Stimulated activated CD4-positive, alpha-beta T cell treated with anti-CD3 and anti-CD28 coated beads, Interleukin-1b, Interleukin-23, amount 100 ng/mL, for 24 hours (primary cell): ENCODE measurements around the gene CCS.
"Not testable (repeated sequence)": the region's sequence is repeated elsewhere in the genome, so short reads cannot be mapped to it uniquely, and the experiment has no call there.

Experiments used
- DNase-seq, 4 experiments: peaks; one replicate each; pipeline ENCODE4 v3.0.0-alpha.2; 2020; ENCODE audit warnings: low read depth in 4 of 4, low spot score in 1 of 4

CCS gene

GRCh38 chr11:66592457-66593302 lies at the start of gene CCS, which contains the start of gene CCDC87:
TSS of gene CCS (plus strand) at chr11:66593185. CDS start at chr11:66593262, 77 bp downstream.
TSS of gene CCDC87 (minus strand) at chr11:66593063. CDS start at chr11:66593015, 48 bp downstream.
- DNase-seq: peak; percentile 94 to 98 (median 98)

DNA sequence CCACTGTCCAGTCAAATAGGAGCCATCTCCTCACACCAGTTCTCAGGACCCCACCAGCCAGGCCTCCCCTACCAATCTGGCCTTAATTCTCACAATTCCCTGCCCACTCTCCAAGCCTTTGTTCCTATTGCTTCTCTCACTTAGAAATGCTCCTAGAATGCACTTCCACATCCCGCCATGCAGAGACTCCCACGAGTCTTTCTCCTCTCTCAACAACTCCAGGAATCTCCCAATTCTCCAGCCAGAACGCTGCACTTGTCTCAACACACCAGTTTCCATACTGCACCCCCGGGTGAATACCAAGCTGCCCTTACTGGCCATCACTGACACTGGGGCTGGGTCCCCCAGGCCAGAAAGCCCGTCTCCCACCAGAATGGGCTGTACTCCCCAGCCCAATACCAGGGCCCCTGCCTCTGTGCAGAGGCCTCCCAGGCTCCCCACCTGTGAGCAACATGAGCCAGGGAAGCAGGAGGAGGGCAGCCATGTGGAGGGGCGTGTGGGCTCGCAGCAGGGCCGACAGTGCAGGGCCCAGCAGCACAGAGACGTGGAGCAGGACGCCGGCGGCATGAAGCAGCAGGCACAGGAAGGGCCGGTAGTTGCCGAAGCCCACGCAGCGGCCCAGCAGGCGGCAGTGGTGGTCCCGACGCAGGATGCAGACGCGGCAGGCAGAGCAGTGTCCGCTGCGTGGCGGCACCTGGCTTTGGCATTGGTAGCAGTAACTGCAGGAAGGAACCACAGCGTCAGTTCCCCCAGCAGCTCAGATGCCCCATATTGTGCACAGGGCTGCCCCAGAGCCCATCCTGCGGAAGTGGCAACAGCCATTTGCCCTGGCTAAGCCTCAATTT lies 49.5 kb upstream of the CCS start:
- DNase-seq: peak in 1 of 4 experiments; percentile 25

DNA sequence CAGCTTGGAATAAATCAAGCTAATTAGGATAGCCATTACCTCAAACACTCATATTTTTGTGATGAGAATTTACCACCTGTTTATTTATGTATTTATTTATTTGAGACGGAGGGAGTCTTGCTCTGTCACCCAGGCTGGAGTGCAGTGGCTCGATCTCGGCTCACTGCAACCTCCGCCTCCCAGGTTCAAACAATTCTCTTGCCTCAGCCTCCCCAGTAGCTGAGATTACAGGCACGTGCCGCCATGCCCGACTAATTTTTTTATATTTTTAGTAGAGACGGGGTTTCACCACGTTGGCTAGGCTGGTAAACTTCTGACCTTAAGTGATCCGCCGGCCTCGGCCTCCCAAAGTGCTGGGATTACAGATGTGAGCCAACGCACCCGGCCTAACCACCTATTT lies 48.0 kb upstream of the CCS start:
- not testable (repeated sequence) for DNase-seq

- DNase-seq: peak; percentile 62 to 91 (median 74)
These were observed 47.2 kb upstream of the CCS start, which contains the start of gene ZDHHC24 for GRCh38 chr11:66545701-66546367. TSS of gene ZDHHC24 (minus strand) at chr11:66546048. CDS start at chr11:66546003, 45 bp downstream.

GRCh38 chr11:66546368-66546965 lies 46.5 kb upstream of the CCS start, which contains the start of gene ACTN3:
TSS of gene ACTN3 (plus strand) at chr11:66546903. CDS start at chr11:66546938, 35 bp downstream.
- no peak for DNase-seq

DNA sequence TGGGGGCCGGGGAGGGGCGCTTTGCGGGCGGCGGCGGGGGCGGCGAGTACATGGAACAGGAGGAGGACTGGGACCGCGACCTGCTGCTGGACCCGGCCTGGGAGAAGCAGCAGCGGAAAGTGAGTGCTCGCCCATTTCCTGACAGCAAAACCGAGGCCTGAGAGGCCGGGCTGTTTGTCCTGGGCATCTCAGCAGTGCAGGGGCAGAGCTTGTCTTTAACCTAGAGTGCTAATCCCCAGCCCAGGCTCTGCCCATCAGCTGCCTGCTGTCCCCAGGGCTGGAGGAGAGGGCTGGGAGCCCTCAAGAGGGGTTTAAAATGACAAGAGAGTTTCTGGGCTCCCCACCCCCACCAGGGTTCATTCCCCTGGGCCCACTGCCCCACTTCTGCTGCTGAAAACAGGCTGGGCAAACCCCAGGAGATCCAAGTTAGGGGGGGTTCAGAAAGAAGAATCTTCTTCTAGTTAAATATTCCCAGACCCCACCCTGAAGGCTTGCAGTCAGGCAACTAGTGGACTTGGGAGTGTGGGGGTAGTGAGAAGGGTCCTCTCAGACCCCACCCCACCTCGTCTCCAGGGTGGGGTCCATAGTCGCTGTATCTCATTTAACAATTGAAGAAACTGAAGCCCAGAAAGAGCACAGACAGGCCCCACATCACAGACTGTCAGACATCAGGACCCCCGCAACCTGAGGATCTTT lies 45.9 kb upstream of the CCS start:
- DNase-seq: no peak

DNA sequence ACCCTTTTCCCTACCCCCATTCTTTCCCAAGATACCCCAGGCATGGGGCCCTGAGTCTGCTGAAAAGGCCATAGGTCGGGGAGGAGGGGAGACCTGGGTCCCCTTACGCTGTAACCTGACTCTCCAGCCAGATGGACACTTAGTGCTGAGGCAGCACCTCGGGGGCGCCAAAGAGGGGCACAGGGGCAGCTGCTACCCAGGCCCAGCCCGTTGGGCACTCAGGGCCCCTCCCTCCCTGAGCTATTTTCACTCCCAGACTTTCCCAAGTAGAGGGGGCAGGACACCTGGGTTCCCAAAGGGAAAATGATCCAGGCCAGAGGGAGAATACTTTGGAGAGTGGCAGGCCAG lies 45.3 kb upstream of the CCS start:
- DNase-seq: no peak

GRCh38 chr11:66548041-66548440 lies 44.9 kb upstream of the CCS start:
- DNase-seq: no peak

GRCh38 chr11:66548774-66549630 lies 44.0 kb upstream of the CCS start:
- DNase-seq: no peak

DNA sequence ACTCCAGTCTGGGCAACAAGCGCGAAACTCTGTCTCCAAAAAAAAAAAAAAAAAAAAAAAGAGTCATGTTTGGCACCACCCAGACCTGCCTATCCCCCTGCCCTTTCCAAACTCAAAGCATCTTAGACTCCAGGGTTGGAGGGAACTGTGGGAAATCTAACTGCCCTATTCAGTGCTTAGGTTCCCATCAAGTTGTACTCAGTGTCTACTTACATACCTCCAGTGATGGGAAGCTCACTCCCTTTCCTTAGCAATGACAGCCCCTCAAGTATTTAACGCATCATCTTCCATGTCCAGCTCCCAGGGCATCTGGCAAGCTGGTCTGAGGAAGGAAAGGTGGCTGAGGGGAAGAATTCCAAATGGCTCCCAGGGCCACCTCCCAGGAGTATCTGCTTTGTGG lies 43.3 kb upstream of the CCS start:
- DNase-seq: no peak

DNA sequence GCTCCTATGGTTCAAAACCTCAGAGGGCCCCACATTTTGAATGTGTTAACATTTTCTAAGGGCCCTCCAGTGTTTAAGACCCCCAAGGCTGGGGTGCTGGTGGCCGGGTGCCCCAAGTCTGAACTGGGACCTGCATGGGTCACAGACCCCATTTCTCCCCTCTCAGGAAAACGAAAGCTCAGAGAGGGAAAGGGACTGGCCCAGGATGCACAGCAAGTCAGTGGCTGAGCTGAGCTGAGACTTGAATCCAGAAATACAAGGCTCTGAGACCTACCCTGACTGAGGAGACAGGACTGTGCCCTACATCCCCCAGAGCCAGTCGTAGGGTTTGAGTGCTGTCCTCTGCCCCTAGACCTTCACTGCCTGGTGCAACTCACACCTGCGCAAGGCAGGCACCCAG lies 42.1 kb upstream of the CCS start:
- DNase-seq: no peak

- no peak for DNase-seq
These were observed 38.4 kb upstream of the CCS start for GRCh38 chr11:66554602-66555001.

GRCh38 chr11:66555416-66555815 lies 37.6 kb upstream of the CCS start:
- no peak for DNase-seq

GRCh38 chr11:66556086-66556485 lies 36.9 kb upstream of the CCS start:
- DNase-seq: no peak

DNA sequence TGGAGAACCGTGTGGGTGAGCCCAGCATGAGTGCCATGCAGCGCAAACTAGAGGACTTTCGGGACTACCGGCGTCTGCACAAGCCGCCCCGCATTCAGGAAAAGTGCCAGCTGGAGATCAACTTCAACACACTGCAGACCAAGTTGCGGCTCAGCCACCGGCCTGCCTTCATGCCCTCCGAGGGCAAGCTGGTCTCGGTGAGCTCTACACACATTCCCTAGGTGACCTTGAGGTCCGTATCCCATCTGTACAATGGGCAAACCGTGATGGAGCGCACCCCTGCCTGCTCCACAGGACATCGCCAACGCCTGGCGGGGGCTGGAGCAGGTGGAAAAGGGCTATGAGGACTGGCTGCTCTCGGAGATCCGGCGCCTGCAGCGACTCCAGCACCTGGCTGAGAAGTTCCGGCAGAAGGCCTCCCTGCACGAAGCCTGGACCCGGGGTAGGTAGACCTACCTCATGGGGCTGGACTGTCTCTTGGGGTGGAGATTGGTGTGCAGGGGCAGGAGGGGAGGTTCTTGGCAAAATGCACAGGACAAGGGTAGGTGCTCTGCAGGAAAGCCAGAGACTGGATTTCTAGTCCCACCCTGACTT lies 35.2 kb upstream of the CCS start:
- DNase-seq: no peak

- peak in 1 of 4 experiments; percentile 14 for DNase-seq
These were observed 33.7 kb upstream of the CCS start for GRCh38 chr11:66559142-66559865.

GRCh38 chr11:66559866-66560676 lies 32.9 kb upstream of the CCS start:
- no peak for DNase-seq
